ENCODE data around the gene C10orf143.

DNA sequence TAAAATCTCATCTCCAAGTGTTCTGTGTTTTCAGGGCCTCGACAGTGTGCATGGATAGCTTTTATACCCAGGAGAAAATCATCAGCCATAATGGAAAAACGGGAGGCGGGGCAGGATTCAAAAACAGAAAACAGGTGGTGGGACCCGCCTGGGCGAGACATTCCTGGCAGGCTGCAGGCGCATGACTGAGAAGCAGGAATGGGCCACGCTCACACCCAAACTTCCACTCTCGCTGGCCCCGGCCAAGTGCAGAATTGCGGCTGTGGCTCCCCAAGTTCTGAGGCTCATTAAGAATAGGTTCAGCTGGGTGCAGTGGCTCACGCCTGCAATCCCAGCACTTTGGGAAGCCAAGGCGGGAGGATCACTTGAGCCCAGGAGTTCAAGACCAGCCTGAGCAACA lies 60.6 kb downstream of the C10orf143 start:
- TF ChIP-seq, protein P1, sequence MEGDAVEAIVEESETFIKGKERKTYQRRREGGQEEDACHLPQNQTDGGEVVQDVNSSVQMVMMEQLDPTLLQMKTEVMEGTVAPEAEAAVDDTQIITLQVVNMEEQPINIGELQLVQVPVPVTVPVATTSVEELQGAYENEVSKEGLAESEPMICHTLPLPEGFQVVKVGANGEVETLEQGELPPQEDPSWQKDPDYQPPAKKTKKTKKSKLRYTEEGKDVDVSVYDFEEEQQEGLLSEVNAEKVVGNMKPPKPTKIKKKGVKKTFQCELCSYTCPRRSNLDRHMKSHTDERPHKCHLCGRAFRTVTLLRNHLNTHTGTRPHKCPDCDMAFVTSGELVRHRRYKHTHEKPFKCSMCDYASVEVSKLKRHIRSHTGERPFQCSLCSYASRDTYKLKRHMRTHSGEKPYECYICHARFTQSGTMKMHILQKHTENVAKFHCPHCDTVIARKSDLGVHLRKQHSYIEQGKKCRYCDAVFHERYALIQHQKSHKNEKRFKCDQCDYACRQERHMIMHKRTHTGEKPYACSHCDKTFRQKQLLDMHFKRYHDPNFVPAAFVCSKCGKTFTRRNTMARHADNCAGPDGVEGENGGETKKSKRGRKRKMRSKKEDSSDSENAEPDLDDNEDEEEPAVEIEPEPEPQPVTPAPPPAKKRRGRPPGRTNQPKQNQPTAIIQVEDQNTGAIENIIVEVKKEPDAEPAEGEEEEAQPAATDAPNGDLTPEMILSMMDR (IDR thresholded peaks at IDR 0.05): no peak
- TF ChIP-seq POLR2A (IDR thresholded peaks at IDR 0.05; ENCODE audit: low read depth): no peak
- TF ChIP-seq POLR2AphosphoS5 (IDR thresholded peaks at IDR 0.05): no peak
- TF ChIP-seq EP300 (IDR thresholded peaks at IDR 0.05): no peak
